Measurements from ENCODE around the gene PHC2. TPM values are rescaled to one million over a fixed set of nuclear protein-coding genes. Genes with fewer than 3 reads are reported as not detected.

The PHC2 gene
- total RNA-seq, 3 donors from 2014 or later (not counting 1 experiment from before 2014, with no cell fraction given): 36.6 to 46.6 (median 39.5) TPM

DNA sequence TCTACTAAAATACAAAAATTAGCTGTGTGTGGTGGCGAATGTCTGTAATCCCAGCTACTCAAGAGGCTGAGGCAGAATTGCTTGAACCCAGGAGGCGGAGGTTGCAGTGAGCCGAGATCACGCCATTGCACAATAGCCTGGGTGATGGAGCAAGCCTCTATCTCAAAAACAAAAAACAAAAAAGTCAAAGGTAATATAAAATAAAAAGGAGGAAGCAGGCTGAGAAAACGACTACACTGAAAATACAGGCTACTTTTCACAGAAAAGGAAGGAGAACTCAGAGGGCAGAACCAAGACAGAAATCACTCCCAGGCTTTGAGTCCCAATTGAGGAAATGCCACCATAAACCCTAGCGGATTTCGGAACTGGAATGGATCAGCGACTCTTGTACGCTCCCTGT lies 104.1 kb downstream of the PHC2 start:
- Histone ChIP-seq H3K27ac (ENCODE audit: low read length) (no peak overlapping the region), H3K27me3 (ENCODE audit: control insufficient read depth, insufficient read depth, low read length) (no peaks in the 10 kb centered on the region), H3K36me3 (ENCODE audit: control insufficient read depth, insufficient read depth, low read length) (peaks cover 78% of the 10 kb centered on the region), H3K9me3 (ENCODE audit: control insufficient read depth, insufficient read depth, low read length) (no peaks in the 10 kb centered on the region), H3K4me3 (ENCODE audit: low read length) (no peak overlapping the region), H3K4me1 (ENCODE audit: control insufficient read depth, insufficient read depth, low read length) (no peaks in the 10 kb centered on the region)
- Mint-ChIP-seq H3K36me3 (peaks cover 18% of the 10 kb centered on the region), H3K27ac (no peak overlapping the region), H3K9me3 (no peaks in the 10 kb centered on the region), H3K4me1 (no peaks in the 10 kb centered on the region), H3K4me3 (no peak overlapping the region), H3K27me3 (ENCODE audit: low read depth in 2 of 2) (no peaks in the 10 kb centered on the region)
- ATAC-seq: no peak
- WGBS (ENCODE audit: insufficient coverage): 94% methylated on average over 7 of the region's 9 CpGs
- TF ChIP-seq, protein P1, sequence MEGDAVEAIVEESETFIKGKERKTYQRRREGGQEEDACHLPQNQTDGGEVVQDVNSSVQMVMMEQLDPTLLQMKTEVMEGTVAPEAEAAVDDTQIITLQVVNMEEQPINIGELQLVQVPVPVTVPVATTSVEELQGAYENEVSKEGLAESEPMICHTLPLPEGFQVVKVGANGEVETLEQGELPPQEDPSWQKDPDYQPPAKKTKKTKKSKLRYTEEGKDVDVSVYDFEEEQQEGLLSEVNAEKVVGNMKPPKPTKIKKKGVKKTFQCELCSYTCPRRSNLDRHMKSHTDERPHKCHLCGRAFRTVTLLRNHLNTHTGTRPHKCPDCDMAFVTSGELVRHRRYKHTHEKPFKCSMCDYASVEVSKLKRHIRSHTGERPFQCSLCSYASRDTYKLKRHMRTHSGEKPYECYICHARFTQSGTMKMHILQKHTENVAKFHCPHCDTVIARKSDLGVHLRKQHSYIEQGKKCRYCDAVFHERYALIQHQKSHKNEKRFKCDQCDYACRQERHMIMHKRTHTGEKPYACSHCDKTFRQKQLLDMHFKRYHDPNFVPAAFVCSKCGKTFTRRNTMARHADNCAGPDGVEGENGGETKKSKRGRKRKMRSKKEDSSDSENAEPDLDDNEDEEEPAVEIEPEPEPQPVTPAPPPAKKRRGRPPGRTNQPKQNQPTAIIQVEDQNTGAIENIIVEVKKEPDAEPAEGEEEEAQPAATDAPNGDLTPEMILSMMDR (IDR thresholded peaks at IDR 0.05): no peak
- intact Hi-C loops (cut with micrococcal nuclease): no loop called here
- DNase-seq: no peak

DNA sequence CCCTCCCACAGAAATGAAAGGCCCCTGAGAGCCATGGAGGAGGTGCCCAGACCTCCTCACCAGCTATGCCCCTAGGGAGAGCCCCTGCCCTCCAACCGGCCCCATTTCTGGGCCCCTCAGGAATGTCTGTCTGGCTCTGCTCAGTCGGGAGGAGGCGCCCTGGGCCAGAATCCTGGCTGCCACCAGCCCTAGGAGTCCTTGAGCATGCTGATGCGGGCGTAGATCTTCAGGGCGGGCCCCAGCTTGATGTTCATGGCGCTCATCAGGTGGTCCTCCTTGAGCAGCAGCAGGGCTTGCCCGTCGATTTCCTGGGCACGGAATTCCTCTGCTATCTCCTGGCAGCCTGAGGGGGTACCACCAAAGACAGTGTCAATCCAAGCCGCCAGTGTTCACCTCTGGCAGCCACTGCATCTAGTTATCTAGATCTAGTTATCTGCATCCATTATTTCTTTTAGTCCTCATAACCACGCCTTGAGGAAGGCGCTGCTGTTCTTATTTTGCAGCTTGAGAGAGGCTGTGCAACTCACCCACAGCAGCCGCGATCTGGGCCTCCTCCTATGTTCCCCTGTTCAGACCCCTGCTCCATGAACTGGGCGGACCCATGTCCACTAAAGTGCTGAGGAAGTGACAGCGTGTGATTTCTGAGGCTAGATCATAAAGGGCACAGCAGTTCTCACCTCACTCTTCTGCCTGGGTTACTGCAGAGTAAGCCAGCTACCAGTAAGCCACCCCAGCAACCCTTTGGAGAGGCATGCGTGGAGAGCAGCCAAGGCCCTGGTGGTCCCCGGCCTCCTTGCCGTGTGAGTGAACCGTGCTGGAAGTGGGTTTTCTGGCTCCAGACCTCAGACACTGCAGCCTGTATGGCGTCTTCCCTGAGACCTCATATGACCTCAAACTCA lies 106.0 kb downstream of the PHC2 start:
- Histone ChIP-seq H3K4me3 (ENCODE audit: low read length) (no peak overlapping the region), H3K36me3 (ENCODE audit: control insufficient read depth, insufficient read depth, low read length) (peaks cover 59% of the 10 kb centered on the region), H3K27me3 (ENCODE audit: control insufficient read depth, insufficient read depth, low read length) (no peaks in the 10 kb centered on the region), H3K4me1 (ENCODE audit: control insufficient read depth, insufficient read depth, low read length) (no peaks in the 10 kb centered on the region), H3K27ac (ENCODE audit: low read length) (no peak overlapping the region), H3K9me3 (ENCODE audit: control insufficient read depth, insufficient read depth, low read length) (no peaks in the 10 kb centered on the region)
- Mint-ChIP-seq H3K9me3 (no peaks in the 10 kb centered on the region), H3K36me3 (peaks cover 18% of the 10 kb centered on the region), H3K27me3 (ENCODE audit: low read depth in 2 of 2) (no peaks in the 10 kb centered on the region), H3K27ac (no peak overlapping the region), H3K4me1 (no peaks in the 10 kb centered on the region), H3K4me3 (no peak overlapping the region)
- TF ChIP-seq, protein P1 (IDR thresholded peaks at IDR 0.05): no peak
- no peak for ATAC-seq
- 93% methylated on average over 22 of the region's 22 CpGs for WGBS (ENCODE audit: insufficient coverage)
- intact Hi-C loops (cut with micrococcal nuclease): no loop called here
- no peak for DNase-seq

DNA sequence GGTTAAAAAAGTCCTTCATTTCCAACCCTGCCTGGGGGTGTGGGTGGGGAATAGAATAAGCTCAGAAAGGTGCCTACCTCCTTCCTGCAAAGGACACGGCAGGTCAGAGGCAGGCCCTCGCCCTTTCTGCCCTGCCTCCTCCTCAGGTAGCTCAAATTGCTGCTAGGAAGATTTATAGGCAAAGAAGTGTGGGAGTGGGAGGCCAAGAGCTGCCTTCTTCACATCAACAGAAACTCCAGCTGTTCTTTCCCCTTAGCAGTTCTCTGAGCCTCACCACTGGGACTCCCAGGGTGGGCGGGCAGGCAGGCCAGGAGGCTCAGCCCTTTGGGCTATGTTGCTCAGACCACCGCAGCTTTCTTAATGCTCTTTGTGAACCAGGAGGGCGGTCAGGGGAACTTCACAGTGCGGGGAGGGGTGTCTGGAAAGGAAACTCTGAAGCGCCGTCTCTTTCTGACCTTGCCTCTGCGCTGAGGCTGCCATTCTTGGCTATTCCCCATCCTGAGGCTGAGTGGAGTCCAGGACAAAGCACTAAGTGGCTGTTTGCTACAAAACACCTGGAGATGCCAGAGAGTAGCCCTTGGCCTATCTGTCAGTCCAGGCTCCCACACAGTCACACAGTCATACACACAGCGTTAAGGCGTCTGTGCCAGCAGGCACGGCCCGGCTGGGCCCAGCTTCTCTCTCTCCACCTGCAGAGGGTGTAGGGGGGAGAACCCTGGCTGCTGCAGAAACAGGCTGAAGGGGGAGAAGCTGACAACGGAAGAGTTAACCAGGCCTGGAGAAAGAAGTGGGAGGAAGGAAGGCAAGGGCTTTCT lies 107.0 kb downstream of the PHC2 start:
- Mint-ChIP-seq H3K4me3 (no peak overlapping the region), H3K36me3 (peaks cover 9% of the 10 kb centered on the region), H3K4me1 (no peaks in the 10 kb centered on the region), H3K9me3 (no peaks in the 10 kb centered on the region), H3K27me3 (ENCODE audit: low read depth in 2 of 2) (no peaks in the 10 kb centered on the region), H3K27ac (no peak overlapping the region)
- Histone ChIP-seq H3K9me3 (ENCODE audit: control insufficient read depth, insufficient read depth, low read length) (no peaks in the 10 kb centered on the region), H3K4me3 (ENCODE audit: low read length) (no peak overlapping the region), H3K4me1 (ENCODE audit: control insufficient read depth, insufficient read depth, low read length) (no peaks in the 10 kb centered on the region), H3K36me3 (ENCODE audit: control insufficient read depth, insufficient read depth, low read length) (peaks cover 48% of the 10 kb centered on the region), H3K27ac (ENCODE audit: low read length) (no peak overlapping the region), H3K27me3 (ENCODE audit: control insufficient read depth, insufficient read depth, low read length) (no peaks in the 10 kb centered on the region)
- ATAC-seq (no peak), DNase-seq (no peak)
- TF ChIP-seq, protein P1 (IDR thresholded peaks at IDR 0.05): no peak
- intact Hi-C loops (cut with micrococcal nuclease): no loop called here
- WGBS (ENCODE audit: insufficient coverage): 95% methylated on average over 14 of the region's 14 CpGs

Data from natural killer cell (primary cell).